DOHH2 (cell line): ENCODE results near the gene GNB3.

Experiments
- CTCF ChIP-seq: fragments of 200-600 bp; sonication (generic); IDR thresholded peaks from one replicate; pipeline ENCODE4 v1.5.1; 2014; ENCODE audit warnings: antibody characterized with exemption, mild to moderate bottlenecking, low read depth, low read length; ENCODE audit not compliant: poor library complexity, severe bottlenecking
- EZH2phosphoT487 ChIP-seq: fragments of 200-600 bp; sonication (generic); IDR thresholded peaks from 2 replicates; pipeline ENCODE4 v1.6.1; 2017; ENCODE audit warnings: borderline replicate concordance, mild to moderate bottlenecking, antibody characterized with exemption, low read length, moderate library complexity, mixed read lengths

GRCh38 chr12:6791931-6792520 lies 48.7 kb upstream of the GNB3 start:
- TF ChIP-seq CTCF, result no peak
- TF ChIP-seq EZH2phosphoT487, result no peak
